Activated CD4-positive, alpha-beta T cell treated with anti-CD3 and anti-CD28 coated beads, Interleukin-2, amount 50 U/mL, for 16 hours (primary cell): ENCODE data around the gene LIN7C.
"Not testable (repeated sequence)": the region's sequence is repeated elsewhere in the genome, so short reads cannot be mapped to it uniquely, and the experiment has no call there.

Experiments used
- DNase-seq: peaks from one replicate; pipeline ENCODE4 v3.0.0-alpha.2; 2020

Gene LIN7C

GRCh38 chr11:27468995-27469695, 37.4 kb downstream of the LIN7C start:
- DNase-seq: no peak

GRCh38 chr11:27468209-27468994, 38.2 kb downstream of the LIN7C start:
- DNase-seq: no peak

- DNase-seq: no peak
These were observed 39.2 kb downstream of the LIN7C start for GRCh38 chr11:27467181-27467913.

GRCh38 chr11:27466363-27466762, 40.2 kb downstream of the LIN7C start:
- DNase-seq: no peak

- no peak for DNase-seq
These were observed 40.9 kb downstream of the LIN7C start for GRCh38 chr11:27465629-27466028.

GRCh38 chr11:27464909-27465308, 41.7 kb downstream of the LIN7C start:
- no peak for DNase-seq

- DNase-seq: no peak
These were observed 42.3 kb downstream of the LIN7C start for GRCh38 chr11:27464289-27464696.

- no peak for DNase-seq
These were observed 44.0 kb downstream of the LIN7C start for GRCh38 chr11:27462543-27462942.

- no peak for DNase-seq
These were observed 46.2 kb downstream of the LIN7C start for GRCh38 chr11:27460158-27460978.

- DNase-seq: no peak
These were observed 47.4 kb downstream of the LIN7C start for GRCh38 chr11:27459191-27459590.

- no peak for DNase-seq
These were observed 48.4 kb downstream of the LIN7C start for GRCh38 chr11:27458182-27458581.

GRCh38 chr11:27456795-27457329, 49.7 kb downstream of the LIN7C start:
- no peak for DNase-seq

- DNase-seq: no peak
These were observed 50.3 kb downstream of the LIN7C start for GRCh38 chr11:27456140-27456794.

GRCh38 chr11:27455667-27456066, 50.9 kb downstream of the LIN7C start:
- DNase-seq: no peak

GRCh38 chr11:27453701-27454100, 52.9 kb downstream of the LIN7C start:
- no peak for DNase-seq

GRCh38 chr11:27452147-27452546, 54.4 kb downstream of the LIN7C start:
- no peak for DNase-seq

- DNase-seq: no peak
These were observed 55.2 kb downstream of the LIN7C start for GRCh38 chr11:27451244-27451965.

GRCh38 chr11:27448184-27448540, 58.4 kb downstream of the LIN7C start:
- not testable (repeated sequence) for DNase-seq

- no peak for DNase-seq
These were observed 59.0 kb downstream of the LIN7C start for GRCh38 chr11:27447288-27448183.

GRCh38 chr11:27445625-27446024, 60.9 kb downstream of the LIN7C start:
- no peak for DNase-seq
